Uterus (tissue), 4 donors: ENCODE results near the gene BORCS6. TPM values are rescaled to one million over a fixed set of nuclear protein-coding genes. Genes with fewer than 3 reads are reported as not detected.

Experiments used
- DNase-seq, 2 donors: peaks; one replicate each; pipeline ENCODE4 v3.0.0-alpha.2; 2019 to 2020
- H3K27ac ChIP-seq, 2 donors: fragments of 200-600 bp; sonication (generic); 1 replicate in 1 of 2; 2 replicates in 1 of 2; pipeline ENCODE4 v1.5.1; 2016 to 2018
- H3K27me3 ChIP-seq, 2 donors: fragments of 200-600 bp; sonication (generic); one replicate each; pipeline ENCODE4 v1.5.1; 2018 to 2019; ENCODE audit warnings: control low read depth in 1 of 2
- H3K36me3 ChIP-seq, 2 donors: fragments of 200-600 bp; sonication (generic); one replicate each; pipeline ENCODE4 v1.5.1; 2019; ENCODE audit warnings: control low read depth in 1 of 2
- H3K4me1 ChIP-seq, 2 donors: fragments of 200-600 bp; sonication (generic); one replicate each; pipeline ENCODE4 v1.5.1; 2018 to 2019; ENCODE audit warnings: control low read depth in 1 of 2
- H3K4me3 ChIP-seq, 2 donors: fragments of 200-600 bp; sonication (generic); 1 replicate in 1 of 2; 2 replicates in 1 of 2; pipeline ENCODE4 v1.5.1; 2018 to 2019; ENCODE audit warnings: mild to moderate bottlenecking in 1 of 2
- H3K9me3 ChIP-seq, 2 donors: fragments of 200-600 bp; sonication (generic); one replicate each; pipeline ENCODE4 v1.5.1; 2019; ENCODE audit warnings: control low read depth in 1 of 2
- POLR2A ChIP-seq, 2 donors: fragments of 450-650 bp; IDR thresholded peaks; one replicate each; pipeline ENCODE4 v1.6.1; 2016; ENCODE audit warnings: antibody characterized with exemption in 2 of 2, mild to moderate bottlenecking in 1 of 2, moderate library complexity in 1 of 2
- intact Hi-C: fragments of 100-400 bp; cut with DNase I; formaldehyde crosslinking; loops from one replicate; pipeline ENCODE4 v1.15.1; 2023; ENCODE audit warnings: low total_unique reads
- total RNA-seq, 4 donors: library from RNA; depleted of rRNA in 3 of 4; stranded (reverse); fragments of >200 nt in 3 of 4; gene quantifications; one replicate each; pipeline versions ENCODE4 v1.1.0 to v1.2.4, GENCODE V29; 2014 to 2023
- TF ChIP-seq, protein P1 (sequence below), 4 experiments: fragments of 200-600 bp in 2 of 4; fragments of 450-650 bp in 2 of 4; sonication (generic) in 2 of 4; IDR thresholded peaks; one replicate each; pipeline ENCODE4 v1.5.1; 2016 to 2019; ENCODE audit warnings: antibody characterized with exemption in 4 of 4, mild to moderate bottlenecking in 2 of 4, moderate library complexity in 1 of 4
- donor health status: DM: yes; HTN: yes; CAD: no.

The BORCS6 gene
- total RNA-seq, 4 donors from 2014 or later = under 0.01 to 9.0 (median 6.1) TPM

DNA sequence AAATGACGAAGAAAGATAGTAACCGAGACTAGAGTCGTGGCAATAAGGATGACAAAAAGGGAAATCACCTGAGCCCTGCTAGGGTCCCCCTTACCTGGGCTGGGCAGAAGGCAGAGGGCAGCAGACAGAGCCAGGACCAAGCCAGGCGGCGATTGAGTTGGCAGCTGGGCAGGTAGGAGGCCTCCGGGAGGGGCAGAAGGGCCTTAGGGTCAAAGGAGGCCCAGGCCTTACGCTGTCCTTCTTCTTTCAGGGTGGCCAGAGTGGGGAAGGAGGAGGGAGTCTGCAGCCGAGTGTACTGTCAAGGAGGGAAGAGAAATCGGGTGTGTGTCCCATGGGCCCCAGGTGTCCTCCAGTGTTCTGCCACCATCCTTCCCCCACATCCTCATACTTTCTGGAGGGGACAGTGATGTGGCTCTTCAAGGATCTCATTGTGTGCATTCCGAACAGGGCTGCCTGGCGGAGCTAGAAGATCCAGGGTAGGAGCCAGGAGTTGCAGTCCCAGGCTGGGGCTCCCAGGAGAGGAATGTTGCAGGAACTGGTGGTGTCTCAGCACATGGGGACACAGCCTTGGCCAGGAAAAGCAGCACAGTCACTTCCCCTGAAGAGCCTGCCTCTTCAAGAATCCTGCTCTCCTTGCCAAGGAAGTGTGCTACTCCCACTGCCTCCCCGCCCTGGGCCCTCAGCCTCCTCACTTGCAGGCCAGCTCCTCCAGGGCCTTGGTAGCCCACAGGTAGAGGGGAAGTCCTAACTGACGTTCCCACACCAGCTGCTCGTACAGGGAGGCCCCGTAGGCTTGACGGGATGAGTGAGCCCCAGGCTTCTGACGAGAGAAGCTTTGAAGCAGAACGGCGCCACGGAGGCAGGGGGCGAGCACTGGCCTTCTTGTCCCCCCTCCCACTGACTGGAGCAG, 44.6 kb upstream of the BORCS6 start:
- intact Hi-C loops = no loop called here
- Histone ChIP-seq H3K27me3 (no peaks in the 10 kb centered on the region), H3K4me3 (no peak overlapping the region), H3K36me3 (no peaks in the 10 kb centered on the region), H3K9me3 (no peaks in the 10 kb centered on the region), H3K27ac (no peak overlapping the region), H3K4me1 (no peaks in the 10 kb centered on the region)
- no peak for DNase-seq
- no peak for TF ChIP-seq POLR2A (IDR thresholded peaks at IDR 0.05)
- TF ChIP-seq, protein P1, sequence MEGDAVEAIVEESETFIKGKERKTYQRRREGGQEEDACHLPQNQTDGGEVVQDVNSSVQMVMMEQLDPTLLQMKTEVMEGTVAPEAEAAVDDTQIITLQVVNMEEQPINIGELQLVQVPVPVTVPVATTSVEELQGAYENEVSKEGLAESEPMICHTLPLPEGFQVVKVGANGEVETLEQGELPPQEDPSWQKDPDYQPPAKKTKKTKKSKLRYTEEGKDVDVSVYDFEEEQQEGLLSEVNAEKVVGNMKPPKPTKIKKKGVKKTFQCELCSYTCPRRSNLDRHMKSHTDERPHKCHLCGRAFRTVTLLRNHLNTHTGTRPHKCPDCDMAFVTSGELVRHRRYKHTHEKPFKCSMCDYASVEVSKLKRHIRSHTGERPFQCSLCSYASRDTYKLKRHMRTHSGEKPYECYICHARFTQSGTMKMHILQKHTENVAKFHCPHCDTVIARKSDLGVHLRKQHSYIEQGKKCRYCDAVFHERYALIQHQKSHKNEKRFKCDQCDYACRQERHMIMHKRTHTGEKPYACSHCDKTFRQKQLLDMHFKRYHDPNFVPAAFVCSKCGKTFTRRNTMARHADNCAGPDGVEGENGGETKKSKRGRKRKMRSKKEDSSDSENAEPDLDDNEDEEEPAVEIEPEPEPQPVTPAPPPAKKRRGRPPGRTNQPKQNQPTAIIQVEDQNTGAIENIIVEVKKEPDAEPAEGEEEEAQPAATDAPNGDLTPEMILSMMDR (IDR thresholded peaks at IDR 0.05) = no peak

DNA sequence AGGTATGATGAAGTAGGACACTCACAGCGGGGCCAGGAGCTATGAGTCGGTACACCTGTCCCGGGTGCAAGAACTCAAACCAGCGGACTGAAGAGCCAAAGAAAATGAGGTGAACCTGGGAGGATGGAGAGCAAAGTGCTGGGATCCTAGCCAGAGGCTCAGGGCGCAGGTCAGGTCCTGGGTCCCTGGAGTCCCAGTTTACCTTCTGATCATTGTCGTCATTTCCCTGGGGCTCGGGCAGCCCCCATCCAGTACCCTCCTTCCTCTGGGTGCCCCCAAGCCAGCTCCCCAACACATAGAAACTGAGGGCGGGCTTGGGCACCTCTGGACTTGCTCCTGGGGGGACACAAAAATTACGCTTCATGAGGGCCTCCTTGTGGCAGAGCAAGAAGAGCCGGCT, 41.7 kb upstream of the BORCS6 start:
- intact Hi-C loops = no loop called here
- no peaks in the 10 kb centered on the region for H3K27me3 ChIP-seq
- no peaks in the 10 kb centered on the region for H3K4me1 ChIP-seq
- no peak for DNase-seq
- TF ChIP-seq, protein P1 (IDR thresholded peaks at IDR 0.05) = no peak
- no peak for TF ChIP-seq POLR2A (IDR thresholded peaks at IDR 0.05)
- no peaks in the 10 kb centered on the region for H3K36me3 ChIP-seq
- no peak overlapping the region for H3K4me3 ChIP-seq
- no peaks in the 10 kb centered on the region for H3K9me3 ChIP-seq
- H3K27ac ChIP-seq = no peak overlapping the region

DNA sequence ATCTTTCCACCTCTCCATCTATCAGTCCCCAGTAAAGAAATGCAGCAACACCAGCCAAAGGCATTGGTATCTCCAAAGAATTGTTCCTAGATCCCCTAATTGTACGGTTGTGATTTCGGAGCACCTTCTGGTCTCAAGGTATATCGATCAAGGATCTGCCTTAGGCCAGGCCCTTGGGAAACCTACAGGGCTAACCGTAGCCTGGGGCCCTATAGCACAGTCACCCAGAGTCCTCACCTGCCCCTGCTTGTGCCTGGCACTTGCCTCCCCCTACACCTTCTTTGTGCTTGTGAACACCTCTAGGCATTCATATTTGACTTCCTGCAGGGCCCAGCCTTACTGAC, 37.2 kb upstream of the BORCS6 start:
- Histone ChIP-seq H3K27ac (peak overlapping the region; percentile 70 to 82), H3K36me3 (no peaks in the 10 kb centered on the region), H3K4me1 (peaks cover 0 to 9% of the 10 kb centered on the region in 2 donors), H3K9me3 (no peaks in the 10 kb centered on the region), H3K27me3 (no peaks in the 10 kb centered on the region), H3K4me3 (peak overlapping the region in 1 of 2 donors; percentile 19)
- no peak for DNase-seq
- TF ChIP-seq, protein P1 (IDR thresholded peaks at IDR 0.05) = no peak
- no peak for TF ChIP-seq POLR2A (IDR thresholded peaks at IDR 0.05)
- intact Hi-C loops = no loop called here

DNA sequence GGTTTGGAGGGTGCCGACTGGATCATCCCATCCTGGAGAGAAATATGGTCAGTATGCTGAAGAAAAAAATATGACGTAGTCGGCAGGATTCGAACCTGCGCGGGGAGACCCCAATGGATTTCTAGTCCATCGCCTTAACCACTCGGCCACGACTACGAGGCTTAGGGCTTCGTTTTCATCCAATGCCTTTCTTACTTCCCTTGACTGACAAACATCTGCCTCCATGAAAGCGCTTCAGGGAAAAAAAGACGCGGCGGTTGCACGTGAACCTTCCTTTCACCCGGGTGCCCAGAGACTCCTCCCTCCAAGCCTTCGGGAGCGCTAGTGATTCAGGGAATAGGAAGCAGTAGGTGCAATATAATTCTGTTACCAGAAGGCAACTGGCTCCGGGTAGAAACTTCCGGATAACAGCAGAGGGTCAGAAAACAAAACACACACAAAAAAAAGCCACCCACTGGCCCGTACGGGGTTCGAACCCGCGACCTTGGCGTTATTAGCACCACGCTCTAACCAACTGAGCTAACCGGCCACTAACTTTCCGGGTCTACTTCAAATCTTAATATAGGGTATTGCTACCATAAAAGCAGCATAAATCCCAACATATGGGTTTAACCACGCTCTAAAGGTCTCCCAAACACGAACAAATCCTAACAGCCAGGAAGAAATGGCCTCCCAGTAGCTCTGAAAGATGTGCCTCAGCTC, 36.7 kb upstream of the BORCS6 start:
- Histone ChIP-seq H3K36me3 (no peaks in the 10 kb centered on the region), H3K4me1 (peaks cover 0 to 9% of the 10 kb centered on the region in 2 donors), H3K27ac (peak overlapping the region; percentile 70 to 82), H3K9me3 (no peaks in the 10 kb centered on the region), H3K4me3 (peak overlapping the region; percentile 3 to 19), H3K27me3 (no peaks in the 10 kb centered on the region)
- DNase-seq = peak; percentile 78 to 82
- TF ChIP-seq, protein P1 (IDR thresholded peaks at IDR 0.05) = no peak
- TF ChIP-seq POLR2A (IDR thresholded peaks at IDR 0.05) = no peak
- intact Hi-C loops = no loop called here
